ENCODE data around the gene KIAA1755. TPM values are rescaled to one million over a fixed set of nuclear protein-coding genes. Genes with fewer than 3 reads are reported as not detected.

The KIAA1755 gene
- total RNA-seq, 8 experiments from 2014 or later, result 0.05 to 73.6 (median 1.2) TPM

GRCh38 chr20:38225900-38226263 is 34.7 kb downstream of the KIAA1755 start:
- Histone ChIP-seq H3K27ac (no peak overlapping the region), H3K4me1 (replicated peaks in 1 of 2) (peaks cover 0 to 1% of the 10 kb centered on the region in 2 donors), H3K4me3 (no peak overlapping the region)
- WGBS, 10 experiments, result 57 to 85% (median 75%) methylated on average over 1 to 2 of the region's 2 CpGs; no CpG with 5 or more reads in 6 of the 10 experiments
- ATAC-seq (replicated peaks in 6 of 8), result no peak
- in situ Hi-C loops (cut with MboI; ENCODE audit: low pct_unique_long_range_greater_than_20kb in 2 of 9, low sequenced_read_pairs in 9 of 9, unreplicated experiment in 9 of 9), result loop anchor here in 1 of 9 experiments (25.0 kb wide), 1 partner anchor 186 kb away; no protein-coding TSS in a partner anchor

- Histone ChIP-seq H3K4me1 (replicated peaks in 1 of 2) (peaks cover 0 to 2% of the 10 kb centered on the region in 2 donors), H3K27ac (no peak overlapping the region), H3K4me3 (no peak overlapping the region)
- WGBS, 10 experiments, result 28 to 86% (median 70%) methylated on average over 1 to 7 of the region's 8 CpGs; no CpG with 5 or more reads in 2 of the 10 experiments
- in situ Hi-C loops (cut with MboI; ENCODE audit: low pct_unique_long_range_greater_than_20kb in 2 of 9, low sequenced_read_pairs in 9 of 9, unreplicated experiment in 9 of 9), result loop anchor here in 1 of 9 experiments (25.0 kb wide), 1 partner anchor 187 kb away; no protein-coding TSS in a partner anchor
- no peak for ATAC-seq (replicated peaks in 6 of 8)
Observed at GRCh38 chr20:38225240-38225899, 35.2 kb downstream of the KIAA1755 start.

- Histone ChIP-seq H3K4me3 (no peak overlapping the region), H3K4me1 (replicated peaks in 1 of 2) (peaks cover 0 to 2% of the 10 kb centered on the region in 2 donors), H3K27ac (no peak overlapping the region)
- WGBS, 10 experiments, result 60 to 100% (median 90%) methylated on average over 1 to 9 of the region's 10 CpGs; no CpG with 5 or more reads in 2 of the 10 experiments
- no peak for ATAC-seq (replicated peaks in 6 of 8)
- in situ Hi-C loops (cut with MboI; ENCODE audit: low pct_unique_long_range_greater_than_20kb in 2 of 9, low sequenced_read_pairs in 9 of 9, unreplicated experiment in 9 of 9), result loop anchor here in 3 of 9 experiments (25.0 kb wide), 2 partner anchors 162 to 662 kb away; no protein-coding TSS in a partner anchor
Observed at GRCh38 chr20:38224531-38224930, 36.0 kb downstream of the KIAA1755 start.

- peaks cover 0 to 2% of the 10 kb centered on the region in 2 donors for H3K4me1 ChIP-seq (replicated peaks in 1 of 2)
- 77 to 83% (median 83%) methylated on average over 1 to 2 of the region's 3 CpGs; no CpG with 5 or more reads in 7 of the 10 experiments for WGBS, 10 experiments
- no peak overlapping the region for H3K27ac ChIP-seq
- no peak for ATAC-seq (replicated peaks in 6 of 8)
- in situ Hi-C loops (cut with MboI; ENCODE audit: low pct_unique_long_range_greater_than_20kb in 2 of 9, low sequenced_read_pairs in 9 of 9, unreplicated experiment in 9 of 9), result loop anchor here in 3 of 9 experiments (25.0 kb wide), 2 partner anchors 161 to 661 kb away; no protein-coding TSS in a partner anchor
- no peak overlapping the region for H3K4me3 ChIP-seq
Observed at GRCh38 chr20:38223743-38224100, 36.8 kb downstream of the KIAA1755 start.

- WGBS, 10 experiments, result 0 to 61% (median 17%) methylated on average over 1 to 3 of the region's 7 CpGs; no CpG with 5 or more reads in 2 of the 10 experiments
- Histone ChIP-seq H3K4me3 (no peak overlapping the region), H3K4me1 (replicated peaks in 1 of 2) (peaks cover 0 to 2% of the 10 kb centered on the region in 2 donors), H3K27ac (no peak overlapping the region)
- in situ Hi-C loops (cut with MboI; ENCODE audit: low pct_unique_long_range_greater_than_20kb in 2 of 9, low sequenced_read_pairs in 9 of 9, unreplicated experiment in 9 of 9), result loop anchor here in 3 of 9 experiments (25.0 kb wide), 2 partner anchors 161 to 661 kb away; no protein-coding TSS in a partner anchor
- ATAC-seq (replicated peaks in 6 of 8), result no peak
Observed at GRCh38 chr20:38222923-38223742, 37.4 kb downstream of the KIAA1755 start.

- peak in 7 of 8 experiments; percentile 10 to 51 (median 29) for ATAC-seq (replicated peaks in 6 of 8)
- H3K4me1 ChIP-seq (replicated peaks in 1 of 2), result peaks cover 0 to 2% of the 10 kb centered on the region in 2 donors
- in situ Hi-C loops (cut with MboI; ENCODE audit: low pct_unique_long_range_greater_than_20kb in 2 of 9, low sequenced_read_pairs in 9 of 9, unreplicated experiment in 9 of 9), result loop anchor here in 3 of 9 experiments (25.0 kb wide), 2 partner anchors 160 to 660 kb away; no protein-coding TSS in a partner anchor
- 5 to 79% (median 40%) methylated on average over 2 to 6 of the region's 12 CpGs; no CpG with 5 or more reads in 2 of the 10 experiments for WGBS, 10 experiments
- H3K27ac ChIP-seq, result no peak overlapping the region
- no peak overlapping the region for H3K4me3 ChIP-seq
Observed at GRCh38 chr20:38222231-38222922, 38.2 kb downstream of the KIAA1755 start.

- peaks cover 0 to 2% of the 10 kb centered on the region in 2 donors for H3K4me1 ChIP-seq (replicated peaks in 1 of 2)
- in situ Hi-C loops (cut with MboI; ENCODE audit: low pct_unique_long_range_greater_than_20kb in 2 of 9, low sequenced_read_pairs in 9 of 9, unreplicated experiment in 9 of 9), result loop anchor here in 3 of 9 experiments (25.0 kb wide), 2 partner anchors 159 to 659 kb away; no protein-coding TSS in a partner anchor
- peak; percentile 66 to 91 (median 85) for ATAC-seq (replicated peaks in 6 of 8)
- H3K4me3 ChIP-seq, result no peak overlapping the region
- 0 to 20% (median 0%) methylated on average over 1 to 3 of the region's 11 CpGs; no CpG with 5 or more reads in 6 of the 10 experiments for WGBS, 10 experiments
- no peak overlapping the region for H3K27ac ChIP-seq
Observed at GRCh38 chr20:38221119-38221589, 39.4 kb downstream of the KIAA1755 start.

- in situ Hi-C loops (cut with MboI; ENCODE audit: low pct_unique_long_range_greater_than_20kb in 2 of 9, low sequenced_read_pairs in 9 of 9, unreplicated experiment in 9 of 9), result loop anchor here in 3 of 9 experiments (25.0 kb wide), 2 partner anchors 158 to 658 kb away; no protein-coding TSS in a partner anchor
- Histone ChIP-seq H3K4me1 (replicated peaks in 1 of 2) (peaks cover 0 to 4% of the 10 kb centered on the region in 2 donors), H3K4me3 (no peak overlapping the region), H3K27ac (no peak overlapping the region)
- 0 to 96% (median 75%) methylated on average over 1 to 10 of the region's 11 CpGs; no CpG with 5 or more reads in 2 of the 10 experiments for WGBS, 10 experiments
- ATAC-seq (replicated peaks in 6 of 8), result no peak
Observed at GRCh38 chr20:38220587-38221118, 39.9 kb downstream of the KIAA1755 start.

GRCh38 chr20:38219006-38219950 is 41.3 kb downstream of the KIAA1755 start:
- peaks cover 13 to 16% of the 10 kb centered on the region in 2 donors for H3K4me1 ChIP-seq (replicated peaks in 1 of 2)
- H3K27ac ChIP-seq, result no peak overlapping the region
- ATAC-seq (replicated peaks in 6 of 8), result no peak
- in situ Hi-C loops (cut with MboI; ENCODE audit: low pct_unique_long_range_greater_than_20kb in 2 of 9, low sequenced_read_pairs in 9 of 9, unreplicated experiment in 9 of 9), result loop anchor here in 3 of 9 experiments (25.0 kb wide), 2 partner anchors 157 to 657 kb away; no protein-coding TSS in a partner anchor
- WGBS, 10 experiments, result 52 to 100% (median 86%) methylated on average over 1 to 10 of the region's 19 CpGs; no CpG with 5 or more reads in 2 of the 10 experiments
- no peak overlapping the region for H3K4me3 ChIP-seq

GRCh38 chr20:38218566-38218885 is 42.0 kb downstream of the KIAA1755 start:
- no peak overlapping the region for H3K27ac ChIP-seq
- no peak overlapping the region for H3K4me3 ChIP-seq
- peak in 1 of 8 experiments; percentile 8 for ATAC-seq (replicated peaks in 6 of 8)
- H3K4me1 ChIP-seq (replicated peaks in 1 of 2), result peaks cover 19 to 22% of the 10 kb centered on the region in 2 donors
- 80 to 100% (median 100%) methylated on average over 1 of the region's 7 CpGs; no CpG with 5 or more reads in 7 of the 10 experiments for WGBS, 10 experiments
- in situ Hi-C loops (cut with MboI; ENCODE audit: low pct_unique_long_range_greater_than_20kb in 2 of 9, low sequenced_read_pairs in 9 of 9, unreplicated experiment in 9 of 9), result loop anchor here in 3 of 9 experiments (25.0 kb wide), 2 partner anchors 156 to 656 kb away; no protein-coding TSS in a partner anchor
